ENCODE data around the gene PRKAR2A. TPM values are rescaled to one million over a fixed set of nuclear protein-coding genes. Genes with fewer than 3 reads are reported as not detected.

The PRKAR2A gene
- total RNA-seq, 1 experiment from 2014 or later: 61.3 TPM

GRCh38 chr3:48696601-48697000 lies 151.1 kb downstream of the PRKAR2A start:
- no peak overlapping the region for H3K27ac Mint-ChIP-seq (ENCODE audit: low read depth, unreplicated experiment)
- H3K36me3 Mint-ChIP-seq (ENCODE audit: insufficient read depth, unreplicated experiment): peaks cover 91% of the 10 kb centered on the region
- intact Hi-C loops (cut with micrococcal nuclease): loop anchor here (10.0 kb wide), 1 partner anchor 218 kb away; the partner anchor contains the start of gene ARIH2
- H3K27me3 Mint-ChIP-seq (ENCODE audit: insufficient read depth, unreplicated experiment): no peaks in the 10 kb centered on the region
- no peak for TF ChIP-seq CTCF (IDR thresholded peaks at IDR 0.05; ENCODE audit: unreplicated experiment)
- peaks cover 23% of the 10 kb centered on the region for H3K4me1 Mint-ChIP-seq (ENCODE audit: insufficient read depth, unreplicated experiment)
- CTCF ChIA-PET: interaction anchor here (0.5 to 1.8 kb wide), 4 partner anchors 10 to 43 kb away, joined by 4 to 9 read pairs (median 8); partner anchors contain the start of gene NCKIPSD
- H3K4me3 Mint-ChIP-seq (ENCODE audit: unreplicated experiment): no peak overlapping the region
- BruUV-seq (replicated peaks): no TSS peak
- POLR2A ChIA-PET: interaction anchor here (1.8 to 8.8 kb wide), 4 partner anchors 11 to 99 kb away, joined by 9 to 114 read pairs (median 56); partner anchors contain the start of gene IP6K2
- DNase-seq (ENCODE audit: unreplicated experiment): no peak
- no peaks in the 10 kb centered on the region for H3K9me3 Mint-ChIP-seq (ENCODE audit: unreplicated experiment)

Other genes with a start within 250 kb of the PRKAR2A start
- gene UQCRC1, start 238.2 kb downstream of the PRKAR2A start, total RNA-seq (2022): 383 and 413 TPM in 2 replicates
- gene TMEM89, start 226.1 kb downstream of the PRKAR2A start, total RNA-seq (2022): not detected in 2 replicates
- 47.4 and 63.3 TPM in 2 replicates for gene SLC26A6, start 212.4 kb downstream of the PRKAR2A start, total RNA-seq (2022)
- gene CELSR3, start 185.0 kb downstream of the PRKAR2A start, total RNA-seq (2022): 17.6 and 21.5 TPM in 2 replicates
- 23.8 and 26.9 TPM in 2 replicates for gene NCKIPSD, start 162.0 kb downstream of the PRKAR2A start, total RNA-seq (2022)
- 99.3 and 117 TPM in 2 replicates for gene IP6K2, start 130.7 kb downstream of the PRKAR2A start, total RNA-seq (2022)
- 9.2 and 11.5 TPM in 2 replicates for gene SLC25A20, start 51.0 kb upstream of the PRKAR2A start, total RNA-seq (2022)
- 152 and 167 TPM in 2 replicates for gene ARIH2, start 71.0 kb upstream of the PRKAR2A start, total RNA-seq (2022)
- gene P4HTM, start 142.4 kb upstream of the PRKAR2A start, total RNA-seq (2022): 18.8 and 26.1 TPM in 2 replicates
- 112 and 116 TPM in 2 replicates for gene WDR6, start 159.5 kb upstream of the PRKAR2A start, total RNA-seq (2022)
- gene DALRD3, start 170.7 kb upstream of the PRKAR2A start, total RNA-seq (2022): 41.8 and 42.7 TPM in 2 replicates
- gene NDUFAF3, start 174.2 kb upstream of the PRKAR2A start, total RNA-seq (2022): 77.8 and 86.5 TPM in 2 replicates
- 317 and 476 TPM in 2 replicates for gene IMPDH2, start 181.5 kb upstream of the PRKAR2A start, total RNA-seq (2022)
- 96.1 and 97.2 TPM in 2 replicates for gene QRICH1, start 246.2 kb upstream of the PRKAR2A start, total RNA-seq (2022)

All from MCF 10A (cell line).